NB4 (cell line): ENCODE data around the gene A4GALT.
A peak's percentile ranks its signal among the peaks of the same experiment; 100 is the strongest.

ENCODE experiments used
- DNase-seq: peaks from one replicate; pipeline ENCODE4 v3.0.0; 2010; ENCODE audit warnings: low read depth
- H3K4me3 ChIP-seq: one replicate; pipeline ENCODE4 v1.5.1; 2011; ENCODE audit warnings: mild to moderate bottlenecking, low read depth, low read length, moderate library complexity
- MAX ChIP-seq: IDR thresholded peaks from 2 replicates; pipeline ENCODE4 v1.6.1; 2011; ENCODE audit warnings: low read depth, low read length
- MYC ChIP-seq: IDR thresholded peaks from 2 replicates; pipeline ENCODE4 v1.6.1; 2011; ENCODE audit warnings: low read depth, low read length
- POLR2A ChIP-seq: IDR thresholded peaks from 2 replicates; pipeline ENCODE4 v1.6.1; 2011; ENCODE audit warnings: mild to moderate bottlenecking; ENCODE audit not compliant: insufficient read length; ENCODE audit errors: extremely low read depth
- TF ChIP-seq, protein P1 (sequence below): IDR thresholded peaks from one replicate; pipeline ENCODE4 v1.5.1; 2012; ENCODE audit warnings: low read depth, low read length

The A4GALT gene

GRCh38 chr22:42696331-42696967 lies 24.2 kb downstream of the A4GALT start:
- H3K4me3 ChIP-seq = no peak overlapping the region
- TF ChIP-seq, protein P1, sequence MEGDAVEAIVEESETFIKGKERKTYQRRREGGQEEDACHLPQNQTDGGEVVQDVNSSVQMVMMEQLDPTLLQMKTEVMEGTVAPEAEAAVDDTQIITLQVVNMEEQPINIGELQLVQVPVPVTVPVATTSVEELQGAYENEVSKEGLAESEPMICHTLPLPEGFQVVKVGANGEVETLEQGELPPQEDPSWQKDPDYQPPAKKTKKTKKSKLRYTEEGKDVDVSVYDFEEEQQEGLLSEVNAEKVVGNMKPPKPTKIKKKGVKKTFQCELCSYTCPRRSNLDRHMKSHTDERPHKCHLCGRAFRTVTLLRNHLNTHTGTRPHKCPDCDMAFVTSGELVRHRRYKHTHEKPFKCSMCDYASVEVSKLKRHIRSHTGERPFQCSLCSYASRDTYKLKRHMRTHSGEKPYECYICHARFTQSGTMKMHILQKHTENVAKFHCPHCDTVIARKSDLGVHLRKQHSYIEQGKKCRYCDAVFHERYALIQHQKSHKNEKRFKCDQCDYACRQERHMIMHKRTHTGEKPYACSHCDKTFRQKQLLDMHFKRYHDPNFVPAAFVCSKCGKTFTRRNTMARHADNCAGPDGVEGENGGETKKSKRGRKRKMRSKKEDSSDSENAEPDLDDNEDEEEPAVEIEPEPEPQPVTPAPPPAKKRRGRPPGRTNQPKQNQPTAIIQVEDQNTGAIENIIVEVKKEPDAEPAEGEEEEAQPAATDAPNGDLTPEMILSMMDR = no peak
- TF ChIP-seq POLR2A (no peak), MYC (no peak), MAX (no peak)
- no peak for DNase-seq

GRCh38 chr22:42695294-42695693 lies 25.4 kb downstream of the A4GALT start:
- TF ChIP-seq, protein P1 = no peak
- TF ChIP-seq POLR2A (no peak), MAX (no peak), MYC (no peak)
- no peak overlapping the region for H3K4me3 ChIP-seq
- DNase-seq = no peak

GRCh38 chr22:42693763-42694683 lies 26.6 kb downstream of the A4GALT start:
- H3K4me3 ChIP-seq = no peak overlapping the region
- TF ChIP-seq, protein P1 = no peak
- TF ChIP-seq MYC (no peak), MAX (no peak), POLR2A (no peak)
- no peak for DNase-seq

DNA sequence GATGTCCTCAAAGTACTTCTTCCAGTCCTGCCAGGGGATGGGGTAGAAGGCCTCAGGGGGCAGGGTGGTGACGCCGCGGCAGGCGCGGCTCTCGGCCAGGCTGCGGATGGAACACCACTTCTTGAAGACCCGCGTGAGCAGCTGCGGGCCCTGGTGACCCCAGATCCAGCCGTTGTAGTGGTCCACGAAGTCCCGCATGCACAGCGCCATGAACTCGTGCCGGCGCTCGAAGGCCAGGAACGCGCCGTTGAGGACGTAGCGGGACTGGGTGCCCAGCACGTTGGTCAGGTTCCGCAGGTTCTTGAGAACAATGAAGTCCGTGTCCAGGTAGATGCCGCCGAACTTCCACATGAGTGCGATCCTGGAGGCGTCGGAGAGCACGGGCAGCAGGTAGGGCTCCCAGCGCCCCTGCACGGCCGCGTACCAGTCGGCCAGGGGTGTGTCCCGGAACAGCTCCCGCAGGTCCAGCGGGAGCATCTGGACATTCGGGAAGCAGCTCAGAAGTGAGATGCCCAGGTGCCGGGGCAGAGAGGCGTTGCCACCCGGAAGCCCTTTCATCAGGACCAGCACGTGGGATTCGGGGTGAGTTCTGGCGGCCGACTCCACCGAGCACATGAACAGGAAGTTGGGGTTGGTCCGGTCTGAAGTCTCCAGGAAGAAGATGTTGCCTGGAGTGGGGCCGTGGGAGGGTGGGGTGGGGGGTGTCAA lies 27.5 kb downstream of the A4GALT start:
- TF ChIP-seq MYC = no peak
- no peak for TF ChIP-seq POLR2A
- TF ChIP-seq, protein P1 = no peak
- no peak for TF ChIP-seq MAX
- no peak for DNase-seq
- no peak overlapping the region for H3K4me3 ChIP-seq

GRCh38 chr22:42692239-42693054 lies 28.2 kb downstream of the A4GALT start:
- peak; percentile 21 for DNase-seq
- H3K4me3 ChIP-seq = no peak overlapping the region
- TF ChIP-seq POLR2A (no peak), MAX (no peak), MYC (no peak)
- TF ChIP-seq, protein P1 = peak; percentile 21
